SJCRH30 (cell line): ENCODE results near the gene FAM181A. TPM values are rescaled to one million over a fixed set of nuclear protein-coding genes. Genes with fewer than 3 reads are reported as not detected.

ENCODE experiments used
- DNase-seq, 2 experiments: peaks; one replicate each; pipeline ENCODE4 v3.0.0-alpha.2; 2015 to 2020
- H3K27ac ChIP-seq: fragments of 250-450 bp; sonication (Bioruptor Pico); 2 replicates; pipeline ENCODE4 v1.5.1; 2020; ENCODE audit warnings: mild to moderate bottlenecking, moderate library complexity
- H3K27me3 ChIP-seq: fragments of 250-450 bp; sonication (Bioruptor Pico); 2 replicates; pipeline ENCODE4 v1.5.1; 2020; ENCODE audit warnings: mild to moderate bottlenecking, moderate library complexity
- H3K36me3 ChIP-seq: fragments of 250-450 bp; sonication (Bioruptor Pico); 2 replicates; pipeline ENCODE4 v1.5.1; 2020; ENCODE audit warnings: mild to moderate bottlenecking, moderate library complexity
- H3K4me1 ChIP-seq: fragments of 250-450 bp; sonication (Bioruptor Pico); 2 replicates; pipeline ENCODE4 v1.5.1; 2020; ENCODE audit warnings: mild to moderate bottlenecking, moderate library complexity
- H3K4me3 ChIP-seq: fragments of 250-450 bp; sonication (Bioruptor Pico); 2 replicates; pipeline ENCODE4 v1.5.1; 2020; ENCODE audit warnings: mild to moderate bottlenecking, moderate library complexity
- H3K9me3 ChIP-seq: fragments of 250-450 bp; sonication (Bioruptor Pico); replicated peaks from 2 replicates; pipeline ENCODE4 v1.5.1; 2020; ENCODE audit warnings: mild to moderate bottlenecking, moderate library complexity
- total RNA-seq: library from RNA; depleted of rRNA; stranded (reverse); fragments of >200 nt; shearing (Covaris generic); gene quantifications from 2 replicates; pipeline ENCODE4 v1.2.3, GENCODE V29; 2014

Gene FAM181A
- total RNA-seq, 1 experiment from 2014 or later, result not detected

DNA sequence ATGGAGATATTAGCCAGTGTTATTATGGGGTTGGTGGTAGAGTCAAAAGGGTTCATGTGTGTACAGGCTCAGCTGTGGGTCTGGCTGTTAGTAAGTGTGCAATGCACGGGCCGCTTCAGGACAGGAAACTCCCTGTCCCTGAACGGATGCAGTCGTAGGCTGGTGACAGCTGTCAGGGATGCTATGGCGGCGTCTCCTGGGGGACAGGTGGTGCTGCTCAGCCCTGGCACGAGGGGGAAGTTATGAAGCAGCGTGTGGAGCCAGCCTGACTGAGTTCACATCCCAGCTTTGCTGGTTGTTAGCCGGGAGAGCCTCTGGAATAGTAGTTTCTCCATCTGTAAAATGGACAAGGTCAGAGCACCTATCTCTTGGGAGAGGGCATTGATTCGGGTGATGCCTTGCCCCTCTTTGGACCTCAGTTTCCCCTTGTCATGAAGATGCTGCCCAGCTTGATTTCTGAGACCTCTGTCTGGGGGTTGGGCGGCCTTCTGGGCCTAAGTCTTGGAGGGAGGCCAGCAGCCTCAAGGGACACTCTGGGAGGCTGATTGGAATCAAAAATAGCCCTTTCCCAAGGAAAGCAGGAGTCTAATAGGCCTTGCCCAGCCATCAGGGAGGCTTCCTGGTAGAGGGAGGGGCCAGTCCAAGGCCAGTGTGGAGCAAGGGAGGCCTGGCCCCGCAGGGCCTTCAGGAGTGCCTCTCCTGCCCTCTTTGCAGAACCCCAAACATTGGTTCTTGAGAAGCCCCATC lies 42.1 kb downstream of the FAM181A start:
- no peak overlapping the region for H3K4me3 ChIP-seq
- no peak overlapping the region for H3K27ac ChIP-seq
- no peaks in the 10 kb centered on the region for H3K36me3 ChIP-seq
- no peaks in the 10 kb centered on the region for H3K27me3 ChIP-seq
- no peaks in the 10 kb centered on the region for H3K9me3 ChIP-seq
- H3K4me1 ChIP-seq, result peaks cover 14% of the 10 kb centered on the region
- DNase-seq, result peak in 1 of 2 experiments; percentile 49

DNA sequence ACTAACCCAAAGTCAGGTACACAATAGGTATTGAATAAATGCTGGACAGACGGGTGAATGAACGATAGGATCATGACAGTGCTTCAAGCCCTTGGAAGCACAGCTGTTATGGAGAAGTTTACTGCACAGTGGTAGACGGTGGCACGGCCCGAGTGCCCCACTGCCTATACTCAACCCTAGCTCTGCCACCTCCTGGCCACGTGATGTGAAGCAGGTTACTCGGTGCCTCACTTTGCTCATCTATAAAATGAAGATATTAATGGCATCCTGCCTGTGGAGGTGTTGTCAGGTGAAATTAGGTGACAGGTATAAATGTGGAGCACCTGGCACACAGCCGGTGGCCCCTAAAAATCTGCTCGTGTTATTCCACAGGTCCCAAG lies 43.4 kb downstream of the FAM181A start:
- Histone ChIP-seq H3K9me3 (no peaks in the 10 kb centered on the region), H3K27ac (no peak overlapping the region), H3K4me1 (peaks cover 27% of the 10 kb centered on the region), H3K36me3 (no peaks in the 10 kb centered on the region), H3K27me3 (no peaks in the 10 kb centered on the region), H3K4me3 (peak overlapping the region; percentile 8; the same call in 1 of the 2 replicates)
- no peak for DNase-seq

DNA sequence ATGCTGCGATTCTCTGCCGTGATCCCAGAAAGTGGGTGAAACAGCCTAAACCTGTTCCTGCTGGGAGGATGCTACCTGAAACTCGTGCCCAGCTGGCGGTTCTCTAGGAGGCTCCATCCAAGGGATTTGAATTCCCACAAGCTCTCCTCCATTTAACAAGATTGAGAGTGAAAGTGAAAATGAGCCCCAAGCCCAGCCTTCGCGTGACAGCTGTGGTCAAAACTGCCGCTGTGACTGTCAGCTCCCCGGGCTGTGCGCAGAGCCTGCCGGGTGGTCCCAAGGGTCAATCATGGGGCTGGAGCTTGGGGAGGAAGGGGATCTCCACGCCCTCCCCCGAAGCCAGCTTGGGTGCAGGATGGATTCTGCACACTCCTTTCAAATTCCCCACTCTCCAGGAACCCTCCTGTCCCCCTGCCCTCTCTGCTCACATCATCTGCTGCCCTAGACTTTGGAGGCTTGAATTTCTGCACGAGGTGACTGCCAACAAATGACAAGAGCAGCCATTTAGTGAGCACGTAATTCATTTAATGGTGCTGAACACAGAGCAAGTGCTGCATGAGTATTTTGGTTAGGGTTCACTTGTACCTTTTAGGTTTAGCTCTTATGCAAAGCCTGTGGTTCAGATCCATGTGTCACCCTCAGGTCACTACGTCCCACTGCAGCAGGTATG lies 44.0 kb downstream of the FAM181A start:
- Histone ChIP-seq H3K27me3 (no peaks in the 10 kb centered on the region), H3K27ac (no peak overlapping the region), H3K4me3 (peak overlapping the region; percentile 8; the same call in 1 of the 2 replicates), H3K4me1 (peaks cover 32% of the 10 kb centered on the region), H3K36me3 (no peaks in the 10 kb centered on the region), H3K9me3 (no peaks in the 10 kb centered on the region)
- DNase-seq, result peak in 1 of 2 experiments; percentile 59

DNA sequence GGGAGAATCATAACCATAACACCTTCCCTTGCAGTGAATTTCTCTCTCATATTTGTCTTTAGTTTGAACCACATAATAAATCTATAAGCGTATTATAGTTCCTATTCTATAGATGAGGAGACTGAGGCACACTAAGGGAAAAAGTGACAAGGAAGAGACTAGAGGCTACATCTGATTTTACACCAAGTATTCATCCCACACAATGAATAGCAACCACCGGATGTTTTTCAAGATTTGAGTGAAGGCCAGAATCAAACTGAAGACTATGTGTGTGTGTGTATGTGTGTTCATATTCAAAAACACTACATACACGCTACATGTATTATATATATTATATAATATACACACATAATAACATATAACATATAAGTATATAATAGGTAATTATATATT lies 44.5 kb downstream of the FAM181A start:
- DNase-seq, result no peak
- H3K4me3 ChIP-seq, result no peak overlapping the region
- H3K36me3 ChIP-seq, result no peaks in the 10 kb centered on the region
- peaks cover 32% of the 10 kb centered on the region for H3K4me1 ChIP-seq
- no peaks in the 10 kb centered on the region for H3K9me3 ChIP-seq
- no peak overlapping the region for H3K27ac ChIP-seq
- H3K27me3 ChIP-seq, result no peaks in the 10 kb centered on the region

DNA sequence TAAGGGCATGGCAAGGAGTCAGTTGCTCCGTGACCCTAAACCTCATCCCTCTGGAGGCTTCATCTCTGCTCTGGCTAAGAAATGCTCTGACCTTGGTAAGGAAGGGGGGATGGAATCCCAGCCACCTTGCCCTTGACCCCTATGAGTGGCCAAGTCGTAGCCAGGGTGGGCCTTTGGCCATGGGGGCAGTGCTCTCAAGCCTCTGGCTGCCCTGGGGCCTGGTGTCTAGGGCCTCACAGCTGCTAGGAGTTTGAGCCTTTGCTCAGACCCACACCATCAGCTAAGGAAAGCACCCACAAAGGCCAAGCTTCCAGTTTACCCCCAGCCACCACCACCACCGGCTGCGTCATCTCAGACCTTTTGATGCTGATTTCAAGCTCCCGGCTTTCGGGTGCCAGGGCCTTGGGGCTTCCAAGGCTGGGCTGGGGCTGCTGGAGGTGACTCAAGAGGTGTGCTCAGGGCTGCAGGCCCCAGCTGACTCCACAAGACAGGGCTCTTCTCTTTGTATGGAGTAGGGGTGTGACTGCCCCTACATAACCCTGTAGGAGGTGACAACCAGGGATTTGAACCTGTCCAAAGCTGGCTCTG lies 45.6 kb downstream of the FAM181A start:
- Histone ChIP-seq H3K27me3 (no peaks in the 10 kb centered on the region), H3K27ac (no peak overlapping the region), H3K4me3 (no peak overlapping the region), H3K36me3 (no peaks in the 10 kb centered on the region), H3K9me3 (no peaks in the 10 kb centered on the region), H3K4me1 (peaks cover 32% of the 10 kb centered on the region)
- no peak for DNase-seq

DNA sequence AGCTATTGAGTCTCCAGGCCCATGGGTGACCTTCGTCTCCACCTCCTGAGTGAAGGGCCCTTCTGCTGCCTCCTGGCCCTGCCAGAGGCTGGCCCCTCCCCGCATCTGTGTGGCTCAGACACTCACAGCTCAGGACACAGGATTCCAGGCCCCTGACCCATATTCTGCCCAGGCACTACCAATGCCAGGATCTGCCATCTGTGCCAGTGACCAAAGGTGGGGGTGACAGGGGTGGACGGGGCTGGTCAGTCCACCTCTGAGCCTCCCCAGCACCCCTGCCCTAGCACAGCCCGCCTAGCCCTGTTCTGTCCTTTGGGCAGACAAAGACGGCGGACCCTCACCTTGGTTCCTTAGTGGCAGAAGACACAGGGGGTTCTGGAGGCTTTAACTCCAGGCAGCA lies 46.5 kb downstream of the FAM181A start:
- H3K4me1 ChIP-seq, result peaks cover 32% of the 10 kb centered on the region
- no peak for DNase-seq
- H3K27ac ChIP-seq, result no peak overlapping the region

DNA sequence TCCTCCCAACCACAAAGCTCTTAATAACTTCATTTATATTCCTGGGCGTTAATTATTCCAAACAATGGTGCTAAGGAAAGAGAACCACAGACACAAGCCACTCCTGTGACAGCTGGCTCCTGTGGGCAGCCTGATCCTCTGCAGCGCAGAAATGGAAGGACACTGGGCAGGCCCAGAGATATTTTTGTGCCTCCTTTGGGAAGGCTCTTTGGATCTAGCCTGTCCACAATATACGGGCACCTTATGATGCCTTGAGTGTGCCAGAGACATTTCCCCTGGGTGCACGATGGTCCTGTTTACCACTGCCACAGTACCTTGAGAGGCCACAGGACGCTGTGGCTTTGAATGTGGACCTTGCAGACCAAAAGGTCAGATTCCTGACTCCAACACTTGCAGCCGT lies 47.2 kb downstream of the FAM181A start:
- no peaks in the 10 kb centered on the region for H3K27me3 ChIP-seq
- no peaks in the 10 kb centered on the region for H3K36me3 ChIP-seq
- peaks cover 32% of the 10 kb centered on the region for H3K4me1 ChIP-seq
- peak in 1 of 2 experiments; percentile 55 for DNase-seq
- H3K4me3 ChIP-seq, result no peak overlapping the region
- H3K9me3 ChIP-seq, result no peaks in the 10 kb centered on the region
- H3K27ac ChIP-seq, result peak overlapping the region; percentile 30

More for the DNA sequence above, 46.5 kb downstream of the FAM181A start:
- H3K9me3 ChIP-seq, result no peaks in the 10 kb centered on the region
- H3K4me3 ChIP-seq, result no peak overlapping the region
- no peaks in the 10 kb centered on the region for H3K36me3 ChIP-seq
- no peaks in the 10 kb centered on the region for H3K27me3 ChIP-seq

DNA sequence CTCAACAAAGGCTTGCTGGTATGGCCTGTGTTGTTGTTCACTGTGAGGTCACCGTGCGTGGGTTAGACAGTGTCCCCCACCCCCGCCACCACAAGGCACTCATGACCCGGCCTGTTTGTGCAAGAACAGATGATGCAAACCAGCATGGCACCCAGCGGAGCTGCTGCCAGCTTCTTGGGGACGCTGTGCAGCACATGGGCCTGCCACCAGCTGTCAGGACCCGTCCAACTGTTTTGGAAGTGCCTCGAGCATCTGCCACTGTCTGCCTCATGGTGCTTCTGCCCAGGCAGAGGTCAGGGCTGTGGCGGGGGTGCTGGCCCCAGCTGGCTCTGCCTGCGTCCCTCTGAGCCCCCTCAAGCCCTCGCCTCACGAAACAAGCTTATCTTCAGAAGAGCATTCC lies 47.7 kb downstream of the FAM181A start:
- DNase-seq, result peak; percentile 69 to 78
- H3K27ac ChIP-seq, result peak overlapping the region; percentile 30
- no peaks in the 10 kb centered on the region for H3K36me3 ChIP-seq
- no peaks in the 10 kb centered on the region for H3K27me3 ChIP-seq
- no peaks in the 10 kb centered on the region for H3K9me3 ChIP-seq
- peaks cover 29% of the 10 kb centered on the region for H3K4me1 ChIP-seq
- no peak overlapping the region for H3K4me3 ChIP-seq

DNA sequence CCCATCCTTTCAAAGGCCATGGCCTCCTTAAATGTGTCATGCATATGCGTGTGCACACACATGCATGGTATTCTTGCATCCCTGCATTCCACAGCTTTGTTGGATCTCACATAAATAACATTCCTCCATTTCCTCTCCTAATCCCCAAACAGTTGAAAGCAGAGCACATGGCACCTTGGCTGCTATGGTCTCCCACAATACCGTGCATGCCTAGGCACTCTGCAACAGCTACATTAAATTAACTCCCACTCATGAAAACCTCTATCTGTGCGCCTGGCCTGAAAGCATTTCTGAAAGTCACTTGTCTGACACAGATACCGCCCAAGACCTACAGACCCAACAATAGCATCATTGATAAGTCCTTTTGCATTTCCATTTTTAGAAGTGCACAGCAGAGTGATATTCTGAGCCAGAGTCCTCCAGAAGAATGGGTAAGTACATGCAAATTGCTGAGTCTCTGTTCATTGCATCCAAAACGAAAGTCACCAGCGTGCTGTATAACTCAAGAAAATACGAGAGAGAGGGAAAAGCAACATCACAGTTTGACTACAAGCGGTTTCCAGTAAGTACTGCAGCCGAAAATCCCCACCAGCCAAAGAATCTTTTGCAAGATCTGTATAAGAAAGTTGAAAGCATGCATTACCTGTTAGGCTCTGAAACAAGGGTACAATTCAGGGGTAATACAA lies 48.8 kb downstream of the FAM181A start:
- Histone ChIP-seq H3K4me1 (peaks cover 30% of the 10 kb centered on the region), H3K36me3 (no peaks in the 10 kb centered on the region), H3K9me3 (no peaks in the 10 kb centered on the region), H3K27me3 (no peaks in the 10 kb centered on the region), H3K4me3 (no peak overlapping the region), H3K27ac (no peak overlapping the region)
- DNase-seq, result no peak

DNA sequence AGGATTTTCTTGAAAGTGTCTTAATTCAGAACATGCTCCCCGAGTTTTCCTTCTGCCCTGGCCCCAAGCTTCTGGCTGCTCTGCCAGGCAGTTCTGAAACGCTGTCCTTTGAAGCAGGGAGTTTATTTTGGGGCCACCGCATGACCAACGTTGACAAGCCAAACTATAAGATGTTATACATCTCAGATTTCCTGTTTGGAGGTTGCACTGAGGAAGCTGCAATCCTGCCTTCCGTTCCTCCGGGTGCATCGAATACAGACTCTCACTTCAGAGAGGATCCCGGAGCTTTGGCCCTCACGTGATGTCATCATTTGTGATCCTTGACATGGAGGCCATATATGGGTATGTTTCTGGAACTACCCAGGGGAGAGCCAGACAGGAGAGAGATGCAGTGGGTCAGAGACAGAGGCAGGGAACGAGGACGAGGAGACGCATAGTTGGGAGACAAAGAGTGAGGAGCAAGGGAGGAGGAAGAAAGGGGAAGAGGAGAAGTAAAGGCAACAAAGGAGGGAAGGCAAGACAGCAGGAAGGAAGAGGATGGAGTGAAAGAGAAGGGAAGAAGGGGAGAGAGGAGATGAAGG lies 49.4 kb downstream of the FAM181A start, which contains the start of gene ASB2:
TSS of gene ASB2 (minus strand) at position 94 of the 581 bp plus-strand sequence. CDS start 12,031 bp downstream, outside the sequence.
- Histone ChIP-seq H3K4me3 (no peak within 1 kb of the TSS), H3K27ac (no peak within 1 kb of the TSS), H3K4me1 (peaks cover 36% of the 10 kb centered on the region), H3K27me3 (no peaks in the 10 kb centered on the region), H3K36me3 (no peaks in the 10 kb centered on the region), H3K9me3 (no peaks in the 10 kb centered on the region)
- no peak for DNase-seq

DNA sequence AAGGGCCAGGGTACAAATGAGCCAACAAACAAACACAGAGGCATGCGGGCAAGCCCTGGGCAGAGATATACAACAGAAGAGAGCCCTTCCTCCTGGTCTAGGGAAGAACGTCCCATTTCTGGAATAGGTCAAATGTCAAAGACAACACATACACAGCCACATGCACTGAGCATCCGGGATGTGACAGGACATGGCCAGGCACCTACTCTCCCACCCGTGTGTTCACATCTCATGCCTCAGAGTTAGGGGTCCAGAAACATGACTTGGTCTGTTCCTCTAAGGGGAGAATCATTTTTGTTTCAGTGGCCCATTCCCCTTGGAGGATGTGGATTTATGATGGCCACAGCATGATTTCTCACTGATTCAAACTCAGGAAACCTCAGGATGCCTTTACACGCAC lies 50.0 kb downstream of the FAM181A start:
- H3K4me1 ChIP-seq, result peaks cover 42% of the 10 kb centered on the region
- no peak overlapping the region for H3K4me3 ChIP-seq
- H3K9me3 ChIP-seq, result no peaks in the 10 kb centered on the region
- no peaks in the 10 kb centered on the region for H3K36me3 ChIP-seq
- H3K27ac ChIP-seq, result no peak overlapping the region
- no peak for DNase-seq
- no peaks in the 10 kb centered on the region for H3K27me3 ChIP-seq

DNA sequence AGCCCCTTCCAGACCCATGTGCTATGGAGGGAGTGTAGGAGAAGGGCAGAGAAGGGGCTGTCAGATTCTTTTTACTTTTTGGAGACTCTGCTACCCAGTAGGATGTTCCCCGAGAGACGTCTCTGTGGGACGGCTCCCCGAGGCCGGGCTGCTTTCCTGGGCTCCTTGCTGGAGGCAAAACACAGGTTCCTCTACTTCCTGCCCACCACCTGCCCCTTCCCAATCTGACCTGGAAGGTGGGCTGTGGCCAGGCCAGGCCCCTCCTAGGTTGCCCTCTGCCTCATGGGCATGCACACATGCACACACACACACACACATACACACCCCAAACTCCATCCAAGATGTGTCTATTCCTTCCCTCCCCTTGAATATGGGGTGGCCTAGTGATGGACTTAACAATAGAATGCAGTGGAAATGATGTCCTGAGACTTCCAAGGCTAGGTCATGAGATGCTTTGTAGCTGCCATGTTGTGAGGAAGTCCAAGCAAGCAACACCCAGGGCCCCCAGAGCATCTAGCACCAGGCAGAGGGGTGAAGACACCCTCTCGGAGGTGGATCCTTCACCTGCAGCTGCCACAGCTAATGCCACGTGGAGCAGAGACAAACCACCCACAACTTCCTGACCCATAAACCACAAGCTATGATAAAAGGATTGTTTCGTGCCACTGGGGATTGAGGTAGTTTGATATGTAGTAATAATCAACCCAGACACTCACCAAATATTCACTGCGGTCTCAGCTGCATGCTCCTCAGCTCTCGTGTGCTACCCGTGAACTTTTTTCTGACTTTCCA lies 50.8 kb downstream of the FAM181A start:
- Histone ChIP-seq H3K27me3 (no peaks in the 10 kb centered on the region), H3K4me1 (peaks cover 50% of the 10 kb centered on the region), H3K9me3 (no peaks in the 10 kb centered on the region), H3K4me3 (no peak overlapping the region), H3K36me3 (no peaks in the 10 kb centered on the region), H3K27ac (no peak overlapping the region)
- DNase-seq, result no peak

DNA sequence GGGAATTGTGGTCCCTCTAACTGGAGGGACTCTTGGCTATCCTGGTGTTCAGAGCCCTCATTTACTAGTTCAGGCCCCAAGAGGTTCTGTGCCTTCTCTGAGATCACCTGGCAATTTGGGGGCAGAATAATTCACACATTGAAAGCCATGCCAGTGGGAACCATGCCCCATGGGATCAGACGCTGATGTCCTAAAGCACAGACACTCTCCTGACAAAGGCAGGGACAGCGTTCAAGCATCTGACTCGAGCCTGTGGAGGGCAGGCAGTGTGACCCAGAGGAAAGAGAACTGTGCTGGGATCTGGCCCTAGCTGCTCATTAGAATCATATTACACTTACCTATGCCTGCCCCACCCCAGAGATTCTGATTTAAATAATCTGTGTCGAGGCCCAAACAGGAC lies 51.6 kb downstream of the FAM181A start:
- Histone ChIP-seq H3K27ac (no peak overlapping the region), H3K9me3 (no peaks in the 10 kb centered on the region), H3K36me3 (no peaks in the 10 kb centered on the region), H3K27me3 (no peaks in the 10 kb centered on the region), H3K4me3 (no peak overlapping the region), H3K4me1 (peaks cover 52% of the 10 kb centered on the region)
- no peak for DNase-seq
